Measurements from ENCODE around the gene INO80B.
"Not testable (repeated sequence)": the region's sequence is repeated elsewhere in the genome, so short reads cannot be mapped to it uniquely, and the experiment has no call there.

The INO80B gene

GRCh38 chr2:74481431-74481830 lies 26.5 kb downstream of the INO80B start:
- TF ChIP-seq CTCF (conservative IDR thresholded peaks at IDR 0.05; ENCODE audit: low read depth, low read length): no peak
- DNase-seq (ENCODE audit: low read depth): no peak
- H3K4me3 ChIP-seq (ENCODE audit: low read length): peak overlapping the region; percentile 84

- DNase-seq (ENCODE audit: low read depth): no peak
- peak overlapping the region; percentile 84 for H3K4me3 ChIP-seq (ENCODE audit: low read length)
- TF ChIP-seq CTCF (conservative IDR thresholded peaks at IDR 0.05; ENCODE audit: low read depth, low read length): no peak
Observed at GRCh38 chr2:74481961-74482800, 27.3 kb downstream of the INO80B start.

GRCh38 chr2:74482801-74483674 lies 28.2 kb downstream of the INO80B start, which contains the start of the genes CCDC142 and TTC31:
CCDC142 (minus strand) TSS chr2:74482998; CDS start chr2:74482837, 161 bp downstream.
TTC31 (plus strand) TSS chr2:74483081; CDS start chr2:74483096, 15 bp downstream.
- peak within 1 kb of the TSS; percentile 84 for H3K4me3 ChIP-seq (ENCODE audit: low read length)
- peak; percentile 83 for DNase-seq (ENCODE audit: low read depth)
- TF ChIP-seq CTCF (conservative IDR thresholded peaks at IDR 0.05; ENCODE audit: low read depth, low read length): peak; percentile 93

- peak overlapping the region; percentile 84 for H3K4me3 ChIP-seq (ENCODE audit: low read length)
- not testable (repeated sequence) for DNase-seq (ENCODE audit: low read depth)
Observed at GRCh38 chr2:74483675-74484164, 28.8 kb downstream of the INO80B start.

- no peak for TF ChIP-seq CTCF (conservative IDR thresholded peaks at IDR 0.05; ENCODE audit: low read depth, low read length)
- no peak overlapping the region for H3K4me3 ChIP-seq (ENCODE audit: low read length)
- DNase-seq (ENCODE audit: low read depth): no peak
Observed at GRCh38 chr2:74486141-74486540, 31.3 kb downstream of the INO80B start.

- no peak overlapping the region for H3K4me3 ChIP-seq (ENCODE audit: low read length)
- TF ChIP-seq CTCF (conservative IDR thresholded peaks at IDR 0.05; ENCODE audit: low read depth, low read length): no peak
- no peak for DNase-seq (ENCODE audit: low read depth)
Observed at GRCh38 chr2:74488643-74489481, 34.0 kb downstream of the INO80B start.
